Glutamatergic neuron (in vitro differentiated cells): ENCODE data around the gene PALLD. TPM values are rescaled to one million over a fixed set of nuclear protein-coding genes. Genes with fewer than 3 reads are reported as not detected.
"Not testable (repeated sequence)": the region's sequence is repeated elsewhere in the genome, so short reads cannot be mapped to it uniquely, and the experiment has no call there.

Experiments
- DNase-seq: peaks from one replicate; pipeline ENCODE4 v3.0.0; 2022
- H3K27ac Mint-ChIP-seq: one replicate; pipeline ENCODE4 v1.8.0; 2020; ENCODE audit warnings: mild to moderate bottlenecking, mixed read lengths, inconsistent platforms; ENCODE audit not compliant: unreplicated experiment
- H3K27me3 Mint-ChIP-seq: one replicate; pipeline ENCODE4 v1.8.0; 2020; ENCODE audit warnings: mild to moderate bottlenecking, moderate library complexity, mixed read lengths, inconsistent platforms; ENCODE audit not compliant: unreplicated experiment
- H3K36me3 Mint-ChIP-seq: one replicate; pipeline ENCODE4 v1.8.0; 2020; ENCODE audit warnings: mild to moderate bottlenecking, mixed read lengths, inconsistent platforms; ENCODE audit not compliant: unreplicated experiment
- H3K4me1 Mint-ChIP-seq: one replicate; pipeline ENCODE4 v1.8.0; 2020; ENCODE audit warnings: mild to moderate bottlenecking, low read depth, mixed read lengths, inconsistent platforms; ENCODE audit not compliant: unreplicated experiment
- H3K4me3 Mint-ChIP-seq: one replicate; pipeline ENCODE4 v1.8.0; 2020; ENCODE audit warnings: mild to moderate bottlenecking, mixed read lengths, inconsistent platforms; ENCODE audit not compliant: unreplicated experiment
- H3K9me3 Mint-ChIP-seq: one replicate; pipeline ENCODE4 v1.8.0; 2020; ENCODE audit warnings: mild to moderate bottlenecking, moderate library complexity, mixed read lengths, inconsistent platforms; ENCODE audit not compliant: unreplicated experiment
- CTCF ChIP-seq: fragments of 200-600 bp; sonication (generic); IDR thresholded peaks from one replicate; pipeline ENCODE4 v1.5.0; 2021; ENCODE audit not compliant: partially characterized antibody, unreplicated experiment
- total RNA-seq: library from RNA; stranded (reverse); fragmentation: NEBNext Ultra II Directional; extraction: Animal tissue kit (Norgen Biotek cat#: 25700); gene quantifications from one replicate; pipeline ENCODE4 v1.2.1, GENCODE V29; 2021; ENCODE audit not compliant: unreplicated experiment

Gene PALLD
- total RNA-seq, 1 donor from 2014 or later: 37.5 TPM

- DNase-seq: no peak
- H3K27ac Mint-ChIP-seq: no peak overlapping the region
- no peak overlapping the region for H3K4me3 Mint-ChIP-seq
- H3K36me3 Mint-ChIP-seq: no peaks in the 10 kb centered on the region
- no peak for TF ChIP-seq CTCF
- no peaks in the 10 kb centered on the region for H3K9me3 Mint-ChIP-seq
- no peaks in the 10 kb centered on the region for H3K27me3 Mint-ChIP-seq
- H3K4me1 Mint-ChIP-seq: no peaks in the 10 kb centered on the region
Measured at GRCh38 chr4:168453146-168453545, 43.7 kb upstream of the PALLD start.

GRCh38 chr4:168458256-168458655, 38.6 kb upstream of the PALLD start:
- not testable (repeated sequence) for DNase-seq, H3K9me3 Mint-ChIP-seq, H3K36me3 Mint-ChIP-seq, H3K4me1 Mint-ChIP-seq, H3K27me3 Mint-ChIP-seq, H3K27ac Mint-ChIP-seq, H3K4me3 Mint-ChIP-seq

- TF ChIP-seq CTCF: no peak
- Mint-ChIP-seq H3K4me1 (peaks cover 7% of the 10 kb centered on the region), H3K36me3 (peaks cover 4% of the 10 kb centered on the region), H3K9me3 (peaks cover 2% of the 10 kb centered on the region), H3K27ac (no peak overlapping the region), H3K4me3 (no peak overlapping the region), H3K27me3 (no peaks in the 10 kb centered on the region)
- no peak for DNase-seq
Measured at GRCh38 chr4:168461821-168462220, 35.0 kb upstream of the PALLD start.

- Mint-ChIP-seq H3K27me3 (no peaks in the 10 kb centered on the region), H3K27ac (no peak overlapping the region), H3K4me3 (no peak overlapping the region), H3K4me1 (no peaks in the 10 kb centered on the region), H3K9me3 (no peaks in the 10 kb centered on the region), H3K36me3 (no peaks in the 10 kb centered on the region)
- no peak for TF ChIP-seq CTCF
- no peak for DNase-seq
Measured at GRCh38 chr4:168472920-168473319, 23.9 kb upstream of the PALLD start.

- Mint-ChIP-seq H3K4me1 (no peaks in the 10 kb centered on the region), H3K9me3 (no peaks in the 10 kb centered on the region), H3K27ac (no peak overlapping the region), H3K36me3 (no peaks in the 10 kb centered on the region), H3K27me3 (no peaks in the 10 kb centered on the region), H3K4me3 (no peak overlapping the region)
- no peak for TF ChIP-seq CTCF
- DNase-seq: no peak
Measured at GRCh38 chr4:168474660-168475320, 22.1 kb upstream of the PALLD start.
